Esophagus squamous epithelium (tissue), 4 donors: ENCODE measurements around the gene TFG.

Source experiments
- CTCF ChIP-seq, 6 experiments: fragments of 450-650 bp in 4 of 6; fragments of 200-600 bp in 2 of 6; sonication (generic) in 2 of 6; IDR thresholded peaks; one replicate each; pipeline ENCODE4 v1.5.1; 2016 to 2019; ENCODE audit warnings: antibody characterized with exemption in 6 of 6, mild to moderate bottlenecking in 4 of 6, moderate library complexity in 4 of 6
- POLR2A ChIP-seq, 4 donors: fragments of 450-650 bp; IDR thresholded peaks; one replicate each; pipeline ENCODE4 v1.6.1; 2017; ENCODE audit warnings: antibody characterized with exemption in 4 of 4, mild to moderate bottlenecking in 4 of 4, moderate library complexity in 3 of 4

GRCh38 chr3:100744671-100745070, 35.4 kb downstream of the TFG start:
- TF ChIP-seq CTCF (IDR thresholded peaks at IDR 0.05) (no peak), POLR2A (IDR thresholded peaks at IDR 0.05) (no peak)
